H1 (cell line): ENCODE results near the gene PRR33. TPM values are rescaled to one million over a fixed set of nuclear protein-coding genes. Genes with fewer than 3 reads are reported as not detected.
"Not testable (repeated sequence)": the region's sequence is repeated elsewhere in the genome, so short reads cannot be mapped to it uniquely, and the experiment has no call there.

Experiments
- CTCF ChIA-PET: fragments of 300-600 bp; sonication (Branson Sonifier 250); formaldehyde crosslinking; loops from one replicate; lab custom pipeline; 2021; ENCODE audit not compliant: partially characterized antibody; lab: Charles Lee
- POLR2A ChIA-PET: fragments of 300-600 bp; sonication (Branson Sonifier 250); formaldehyde crosslinking; loops from one replicate; lab custom pipeline; 2021; ENCODE audit warnings: inconsistent platforms; ENCODE audit not compliant: partially characterized antibody; lab: Charles Lee
- DNase-seq, 2 experiments: peaks; one replicate each; pipeline versions ENCODE4 v3.0.0 to v3.0.0-alpha.2; 2010 to 2022; ENCODE audit warnings: low spot score in 2 of 2, low read depth in 1 of 2, mixed read lengths in 1 of 2
- FAIRE-seq: peaks from 2 replicates; lab custom pipeline; 2011; peaks lifted over from hg19 to GRCh38; lab: Jason Lieb, UNC
- H2AFZ ChIP-seq: 2 replicates; pipeline ENCODE4 v1.8.1; 2012; ENCODE audit warnings: low read length, inconsistent platforms
- H2AK5ac ChIP-seq: 2 replicates; pipeline ENCODE4 v1.6.1; 2013; ENCODE audit warnings: low read depth, low read length
- H2BK120ac ChIP-seq: replicated peaks from 2 replicates; pipeline ENCODE3; 2013; ENCODE audit warnings: low read depth, low read length, inconsistent platforms
- H2BK12ac ChIP-seq: 2 replicates; pipeline ENCODE4 v1.6.1; 2013; ENCODE audit warnings: low read depth, low read length
- H2BK15ac ChIP-seq: 2 replicates; pipeline ENCODE4 v1.6.1; 2013; ENCODE audit warnings: low read length
- H2BK20ac ChIP-seq: 2 replicates; pipeline ENCODE4 v1.6.1; 2013; ENCODE audit warnings: low read length
- H2BK5ac ChIP-seq: 2 replicates; pipeline ENCODE4 v1.6.1; 2013; ENCODE audit warnings: low read depth, low read length
- H3K14ac ChIP-seq: 2 replicates; pipeline ENCODE4 v1.6.1; 2013; ENCODE audit warnings: inconsistent platforms; ENCODE audit not compliant: insufficient read length
- H3K18ac ChIP-seq: 2 replicates; pipeline ENCODE4 v1.6.1; 2013; ENCODE audit warnings: low read length; ENCODE audit errors: extremely low read depth
- H3K23ac ChIP-seq: 2 replicates; pipeline ENCODE4 v1.6.1; 2013; ENCODE audit warnings: inconsistent platforms; ENCODE audit not compliant: insufficient read length
- H3K23me2 ChIP-seq: 2 replicates; pipeline ENCODE4 v1.6.1; 2013; ENCODE audit warnings: low read depth, low read length
- H3K27ac ChIP-seq: 2 replicates; pipeline ENCODE4 v1.6.1; 2011; ENCODE audit warnings: low read depth, low read length, inconsistent platforms
- H3K27me3 ChIP-seq, 4 experiments: replicated peaks in 1 of 4; 1 replicate in 1 of 4; 2 replicates in 3 of 4; pipeline versions ENCODE4 v1.6.1 to v1.8.1; 2011 to 2013; ENCODE audit warnings: low read length in 3 of 4, mild to moderate bottlenecking in 3 of 4, inconsistent platforms in 2 of 4, mixed read lengths in 2 of 4, moderate library complexity in 1 of 4; ENCODE audit not compliant: control insufficient read depth in 3 of 4, insufficient read depth in 3 of 4; ENCODE audit errors: extremely low read depth in 1 of 4
- H3K36me3 ChIP-seq, 4 experiments: 2 replicates each; pipeline versions ENCODE4 v1.6.1 to v1.8.1; 2011 to 2013; ENCODE audit warnings: mild to moderate bottlenecking in 4 of 4, low read length in 3 of 4, moderate library complexity in 2 of 4, control low read depth in 1 of 4, inconsistent platforms in 1 of 4; ENCODE audit not compliant: insufficient read depth in 4 of 4, control insufficient read depth in 2 of 4
- H3K4ac ChIP-seq: replicated peaks from 2 replicates; pipeline ENCODE3; 2013; ENCODE audit warnings: low read length, low read depth, mixed read lengths, inconsistent platforms; ENCODE audit not compliant: insufficient read length
- H3K4me1 ChIP-seq, 4 experiments: replicated peaks in 1 of 4; 1 replicate in 1 of 4; 2 replicates in 3 of 4; pipeline versions ENCODE4 v1.6.1 to v1.8.1; 2011 to 2013; ENCODE audit warnings: low read length in 3 of 4, inconsistent platforms in 2 of 4, mixed read lengths in 1 of 4; ENCODE audit not compliant: insufficient read depth in 4 of 4, control insufficient read depth in 3 of 4
- H3K4me2 ChIP-seq, 2 experiments: 2 replicates each; pipeline versions ENCODE4 v1.6.1 to v1.8.1; 2011 to 2013; ENCODE audit warnings: low read depth in 2 of 2, low read length in 2 of 2, control low read depth in 1 of 2, inconsistent platforms in 1 of 2, mild to moderate bottlenecking in 1 of 2; ENCODE audit not compliant: insufficient read depth in 1 of 2
- H3K4me3 ChIP-seq, 4 experiments: fragments of 200-600, 300-600 bp in 1 of 4; sonication (generic), shearing (Covaris generic), sonication (Bioruptor Twin) in 1 of 4; 2 replicates each; pipeline versions ENCODE4 v1.5.1 to v1.8.1; 2011 to 2016; ENCODE audit warnings: low read length in 4 of 4, low read depth in 3 of 4, control low read depth in 2 of 4, inconsistent platforms in 2 of 4, mild to moderate bottlenecking in 2 of 4, mixed read lengths in 1 of 4, moderate library complexity in 1 of 4; ENCODE audit not compliant: insufficient read depth in 2 of 4; ENCODE audit errors: extremely low read depth in 1 of 4
- H3K56ac ChIP-seq: replicated peaks from 2 replicates; pipeline ENCODE3; 2013; ENCODE audit warnings: low read depth, mild to moderate bottlenecking, mixed read lengths, low read length, inconsistent platforms; ENCODE audit not compliant: insufficient read length
- H3K79me1 ChIP-seq: 2 replicates; pipeline ENCODE4 v1.6.1; 2013; ENCODE audit warnings: low read depth, low read length, control low read depth
- H3K79me2 ChIP-seq, 2 experiments: 2 replicates each; pipeline versions ENCODE4 v1.6.1 to v1.8.1; 2012 to 2013; ENCODE audit warnings: low read length in 2 of 2, mild to moderate bottlenecking in 2 of 2, inconsistent platforms in 1 of 2; ENCODE audit not compliant: insufficient read depth in 2 of 2, control insufficient read depth in 1 of 2
- H3K9ac ChIP-seq, 4 experiments: replicated peaks in 1 of 4; 1 replicate in 1 of 4; 2 replicates in 3 of 4; pipeline versions ENCODE4 v1.6.1 to v1.8.1; 2011 to 2013; ENCODE audit warnings: low read depth in 3 of 4, low read length in 3 of 4, control low read depth in 2 of 4, mild to moderate bottlenecking in 2 of 4, moderate library complexity in 2 of 4, inconsistent platforms in 1 of 4; ENCODE audit errors: extremely low read depth in 1 of 4
- H3K9me3 ChIP-seq, 2 experiments: 2 replicates each; pipeline versions ENCODE4 v1.6.1 to v1.8.1; 2012 to 2013; ENCODE audit warnings: mild to moderate bottlenecking in 2 of 2, moderate library complexity in 2 of 2, control low read depth in 1 of 2, inconsistent platforms in 1 of 2, low read depth in 1 of 2, low read length in 1 of 2, mixed read lengths in 1 of 2; ENCODE audit not compliant: insufficient read depth in 2 of 2
- H4K20me1 ChIP-seq, 2 experiments: replicated peaks in 1 of 2; 2 replicates each; pipeline versions ENCODE3 to v1.8.1; 2011 to 2013; ENCODE audit warnings: inconsistent platforms in 2 of 2, low read length in 2 of 2, mild to moderate bottlenecking in 1 of 2; ENCODE audit not compliant: insufficient read depth in 2 of 2, control insufficient read depth in 1 of 2
- H4K5ac ChIP-seq: 2 replicates; pipeline ENCODE4 v1.6.1; 2013; ENCODE audit warnings: low read length, low read depth, mixed read lengths, inconsistent platforms; ENCODE audit not compliant: insufficient read length
- H4K8ac ChIP-seq: 2 replicates; pipeline ENCODE4 v1.8.0; 2013; ENCODE audit warnings: mild to moderate bottlenecking, moderate library complexity, low read length, inconsistent platforms; ENCODE audit not compliant: insufficient read depth; ENCODE audit errors: extremely low read depth
- H4K91ac ChIP-seq: replicated peaks from 2 replicates; pipeline ENCODE3; 2013; ENCODE audit warnings: low read length, mixed read lengths, inconsistent platforms; ENCODE audit not compliant: insufficient read length
- BACH1 ChIP-seq: IDR thresholded peaks from 2 replicates; pipeline ENCODE4 v1.6.1; 2012; ENCODE audit warnings: low read length, improper control_type of control experiment
- CTCF ChIP-seq, 3 experiments: IDR thresholded peaks; 1 replicate in 2 of 3; 2 replicates in 1 of 3; pipeline versions ENCODE4 v1.5.1 to v1.6.1; 2011; ENCODE audit warnings: low read length in 3 of 3, mild to moderate bottlenecking in 3 of 3, inconsistent platforms in 2 of 3, low read depth in 1 of 3, moderate library complexity in 1 of 3; ENCODE audit not compliant: insufficient read depth in 1 of 3; ENCODE audit errors: control extremely low read depth in 1 of 3
- EP300 ChIP-seq, 2 experiments: IDR thresholded peaks; 1 replicate in 1 of 2; 2 replicates in 1 of 2; pipeline ENCODE4 v1.6.1; 2011 to 2012; ENCODE audit warnings: low read depth in 2 of 2, low read length in 2 of 2, mild to moderate bottlenecking in 2 of 2, borderline replicate concordance in 1 of 2, inconsistent platforms in 1 of 2, moderate library complexity in 1 of 2
- RNF2 ChIP-seq: fragments of 200-900, 300-1000 bp; sonication (generic); IDR thresholded peaks from 2 replicates; pipeline ENCODE4 v1.7.1; 2016; ENCODE audit warnings: borderline replicate concordance, low read depth, mild to moderate bottlenecking, antibody characterized with exemption, low read length; ENCODE audit not compliant: poor library complexity, severe bottlenecking; ENCODE audit errors: missing control alignments
- SIN3A ChIP-seq, 2 experiments: IDR thresholded peaks in 1 of 2; conservative IDR thresholded peaks in 1 of 2; 2 replicates each; pipeline ENCODE4 v1.6.1; 2011 to 2012; ENCODE audit warnings: low read length in 2 of 2, improper control_type of control experiment in 1 of 2, low read depth in 1 of 2, mild to moderate bottlenecking in 1 of 2
- SIRT6 ChIP-seq: IDR thresholded peaks from one replicate; pipeline ENCODE4 v1.7.1; 2012; ENCODE audit warnings: low read length, inconsistent platforms
- ZNF274 ChIP-seq: IDR thresholded peaks from 2 replicates; pipeline ENCODE4 v1.7.0; 2012; ENCODE audit warnings: low read length, borderline replicate concordance; ENCODE audit errors: extremely low read depth
- WGBS, 2 experiments: shearing (Covaris generic) in 1 of 2; methylation state at CpG; one replicate each; pipeline versions ENCODE4 v1.1.6 to v1.1.7; 2013 to 2015; ENCODE audit warnings: low lambda C conversion rate in 2 of 2, mixed read lengths in 2 of 2, inconsistent platforms in 1 of 2, low coverage in 1 of 2, missing lambda C conversion rate in 1 of 2; ENCODE audit not compliant: insufficient replicate concordance in 2 of 2, insufficient coverage in 1 of 2, insufficient read length in 1 of 2; ENCODE audit errors: extremely low coverage in 1 of 2, missing lambda C conversion rate in 1 of 2; 5-methylcytosine and 5-hydroxymethylcytosine counted together
- polyA plus RNA-seq, 7 experiments: library from polyadenylated mRNA; depleted of rRNA in 3 of 7; stranded (reverse) in 5 of 7; unstranded in 2 of 7; fragments of >200 nt in 5 of 7; fragments of 200-250 nt in 2 of 7; gene quantifications; 1 replicate in 5 of 7; 2 replicates in 1 of 7; 4 replicates in 1 of 7; pipeline versions ENCODE4 v1.2.1 to v1.2.3, GENCODE V29; 2011 to 2013; ENCODE audit warnings: missing spikeins in 2 of 7, mixed read lengths in 2 of 7
- total RNA-seq: library from RNA; stranded (reverse); fragmentation: NEBNext Ultra II Directional; extraction: Animal tissue kit (Norgen Biotek cat#: 25700); gene quantifications from 2 replicates; pipeline ENCODE4 v1.2.1, GENCODE V29; 2021

Gene PRR33
- total and polyA plus RNA-seq, 2 of the 8 experiments (the other 6 are each of a cell fraction or from before 2014, with no cell fraction given): 0.02 TPM; not detected in 1

GRCh38 chr11:1887451-1888346 lies 4.0 kb downstream of the PRR33 start (continued):
- TF ChIP-seq ZNF274 (no peak), SIN3A (conservative IDR thresholded peaks at IDR 0.05 in 1 of 2, IDR thresholded peaks at IDR 0.05 in 1 of 2; ENCODE audit: low read depth in 1 of 2, low read length in 2 of 2) (no peak), SIRT6 (no peak), BACH1 (no peak), RNF2 (no peak), CTCF (IDR thresholded peaks at IDR 0.05; ENCODE audit: control extremely low read depth in 1 of 3, insufficient read depth in 1 of 3, low read depth in 1 of 3, low read length in 3 of 3) (no peak), EP300 (IDR thresholded peaks at IDR 0.05; ENCODE audit: borderline replicate concordance in 1 of 2, low read depth in 2 of 2, low read length in 2 of 2) (no peak)

- H3K56ac ChIP-seq, H3K4me3 ChIP-seq, H3K27ac ChIP-seq, H4K5ac ChIP-seq, H3K23ac ChIP-seq, DNase-seq, H3K9me3 ChIP-seq, H2AFZ ChIP-seq, H3K79me2 ChIP-seq, H3K79me1 ChIP-seq, H4K8ac ChIP-seq, H3K9ac ChIP-seq, H3K18ac ChIP-seq, POLR2A ChIA-PET, FAIRE-seq, H2BK120ac ChIP-seq, H2BK12ac ChIP-seq, H2BK20ac ChIP-seq, H3K27me3 ChIP-seq, H4K91ac ChIP-seq, H3K4ac ChIP-seq, H2BK5ac ChIP-seq, H3K4me2 ChIP-seq, H4K20me1 ChIP-seq, H2BK15ac ChIP-seq, H3K4me1 ChIP-seq, H2AK5ac ChIP-seq, H3K36me3 ChIP-seq, H3K14ac ChIP-seq: not testable (repeated sequence)
- CTCF ChIA-PET: interaction anchor here (1.6 to 1.8 kb wide), 2 partner anchors 8 to 10 kb away, joined by 6 to 7 read pairs; no protein-coding TSS in a partner anchor
- WGBS, 2 experiments: 83% methylated on average over 13 of the region's 13 CpGs; no CpG with 5 or more reads in 1 of the 2 experiments
- peaks cover 16% of the 10 kb centered on the region; the same call in 1 of the 2 replicates for H3K23me2 ChIP-seq
These were observed 5.1 kb downstream of the PRR33 start for GRCh38 chr11:1886551-1886950.
